Amygdala (tissue), 56 donors: ENCODE results near the gene RNF187.
"Not testable (repeated sequence)": the region's sequence is repeated elsewhere in the genome, so short reads cannot be mapped to it uniquely, and the experiment has no call there.

Source experiments
- DNase-seq, 56 donors: peaks; one replicate each; lab custom pipeline; 2025; lab: John Stamatoyannopoulos, UW

The RNF187 gene

DNA sequence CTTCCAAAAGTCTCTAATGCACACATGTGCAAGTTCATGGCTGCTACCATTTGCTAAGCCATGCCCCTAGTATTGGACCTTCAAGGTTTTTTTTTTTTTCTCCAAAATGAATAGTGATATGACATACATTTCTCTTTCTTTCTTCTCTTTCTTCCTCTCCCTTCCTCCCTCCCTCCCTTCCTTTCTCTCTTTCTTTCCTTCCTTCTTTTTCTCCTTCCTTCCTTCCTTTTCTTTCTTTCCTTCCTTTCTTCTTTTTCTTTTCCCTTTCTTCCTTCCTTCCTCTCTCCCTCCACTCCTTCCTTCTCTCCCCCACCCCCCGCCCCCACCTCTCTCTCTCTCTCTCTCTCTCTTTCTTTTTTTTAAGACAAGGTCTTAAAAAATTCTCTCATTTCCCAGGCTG, 3.4 kb upstream of the RNF187 start:
- DNase-seq, result no peak

GRCh38 chr1:228486596-228487335, 416 bp upstream of the RNF187 start:
- DNase-seq, result peak in 55 of 56 donors; percentile 53 to 96 (median 82)

DNA sequence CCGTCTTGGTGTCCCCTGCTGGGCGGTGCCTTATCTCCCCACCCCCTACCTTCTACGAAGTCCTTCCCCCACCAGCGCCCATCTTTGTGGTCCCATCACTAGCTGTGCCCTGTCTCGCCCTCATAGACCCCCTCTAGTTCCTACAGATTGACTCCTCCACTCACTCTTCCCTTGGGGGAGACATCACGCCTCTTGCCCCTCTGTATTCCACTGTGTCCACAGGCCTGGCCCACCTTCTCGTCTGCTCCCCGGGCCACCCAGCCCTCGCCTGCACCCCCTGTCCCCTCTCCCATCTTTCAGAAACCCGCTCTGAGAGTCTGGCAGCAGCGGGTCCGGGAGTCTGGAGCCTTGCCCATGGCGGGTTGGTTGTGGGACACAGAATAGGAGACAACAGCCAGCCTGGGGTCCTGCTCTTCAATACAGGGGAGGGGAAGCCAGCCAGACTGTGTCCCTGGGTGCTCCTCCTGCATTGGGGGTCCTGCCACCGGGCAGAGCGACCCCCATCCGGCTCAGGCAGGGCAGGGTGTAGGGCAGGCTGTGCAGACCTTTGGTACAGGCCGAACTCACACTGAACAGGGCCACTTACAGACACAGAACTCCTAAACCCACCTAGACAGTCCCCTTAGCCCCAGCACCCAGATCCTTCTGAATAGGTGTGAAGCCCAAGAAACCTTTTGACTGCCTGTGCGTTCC, 1.1 kb downstream of the RNF187 start:
- DNase-seq, result peak in 1 of 56 donors; percentile 9

- no peak for DNase-seq
These were observed 1.9 kb downstream of the RNF187 start for GRCh38 chr1:228488818-228489674.

- DNase-seq, result no peak
These were observed 3.2 kb downstream of the RNF187 start for GRCh38 chr1:228490120-228491078.

DNA sequence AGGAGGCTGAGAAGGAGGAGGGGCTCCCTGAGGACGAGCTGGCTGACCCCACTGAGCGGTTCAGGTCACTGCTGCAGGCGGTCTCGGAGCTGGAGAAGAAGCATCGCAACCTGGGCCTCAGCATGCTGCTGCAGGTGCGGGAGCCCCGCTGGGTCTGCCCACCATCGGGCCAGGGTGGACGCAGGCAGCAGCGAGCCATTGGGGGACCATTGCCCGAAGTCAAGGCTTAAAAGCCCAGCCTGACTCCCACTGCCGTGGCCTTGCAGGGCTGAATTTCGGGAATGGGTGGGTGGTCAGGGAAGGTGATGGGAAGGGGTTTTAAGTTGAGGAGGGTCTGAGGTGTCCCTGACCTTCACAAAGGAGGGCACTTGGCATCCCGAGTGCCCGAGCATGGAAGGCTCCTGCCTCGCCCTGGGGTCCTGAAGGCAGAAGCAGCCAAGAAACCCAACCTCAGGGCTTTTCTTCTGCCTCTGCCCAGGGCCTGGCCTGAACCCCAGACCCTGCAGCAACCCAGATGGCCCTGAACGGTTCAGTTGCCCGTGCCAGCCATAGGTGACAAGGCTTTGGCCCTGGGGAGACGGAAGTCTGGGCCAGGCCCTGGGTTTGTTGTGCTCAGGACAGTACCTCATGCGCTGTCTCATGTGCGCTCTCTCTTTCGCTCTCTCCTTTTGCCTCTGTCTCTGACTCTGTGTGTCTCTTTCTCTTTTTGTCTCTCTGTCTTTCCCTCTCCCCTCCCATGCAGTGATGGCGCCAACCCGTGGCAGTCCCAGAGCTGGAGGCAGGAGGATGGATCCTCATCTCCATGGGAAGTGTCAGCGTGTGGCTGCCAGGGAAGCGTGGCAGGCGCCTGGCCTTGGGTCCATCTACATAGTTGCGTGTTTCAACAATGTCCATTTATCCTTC, 6.2 kb downstream of the RNF187 start:
- no peak for DNase-seq

DNA sequence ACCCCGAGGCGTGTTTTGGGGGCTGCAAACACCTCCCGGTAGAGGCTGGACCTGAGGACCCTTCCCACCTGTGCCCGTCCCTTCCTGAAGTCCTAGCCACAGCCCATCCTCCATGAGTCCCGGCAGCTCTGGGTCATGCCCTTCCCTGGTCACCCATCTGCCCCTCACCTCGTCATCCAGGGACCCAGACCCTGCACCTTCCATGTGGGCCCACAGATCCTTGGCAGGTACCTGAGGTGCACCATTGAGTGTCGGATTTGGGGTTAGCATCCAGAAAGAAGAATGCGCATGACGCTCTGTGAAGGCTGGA, 6.8 kb downstream of the RNF187 start:
- no peak for DNase-seq

DNA sequence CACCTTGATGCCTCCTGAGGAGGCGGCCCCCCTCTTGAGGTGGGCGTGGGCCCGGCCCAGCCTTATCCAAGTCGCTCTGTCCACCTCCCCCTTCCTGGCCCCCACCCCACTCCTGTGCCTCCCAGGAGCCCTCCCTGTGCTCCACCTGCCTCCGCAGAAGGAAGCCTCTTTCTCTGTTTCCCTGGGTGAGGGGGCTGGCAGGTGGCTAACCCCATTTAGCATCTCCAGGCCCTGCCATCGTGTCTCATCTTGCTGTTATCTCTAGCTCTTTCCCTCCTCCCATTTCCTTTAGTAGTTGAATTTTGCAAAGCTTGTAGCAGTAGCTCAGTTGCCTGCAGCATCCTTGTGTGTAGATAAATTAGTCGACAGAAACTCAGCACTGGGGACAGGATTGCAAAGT, 7.2 kb downstream of the RNF187 start:
- DNase-seq, result no peak

GRCh38 chr1:228494970-228495853, 8.0 kb downstream of the RNF187 start:
- DNase-seq, result no peak

GRCh38 chr1:228496084-228496483, 8.9 kb downstream of the RNF187 start:
- DNase-seq, result no peak

DNA sequence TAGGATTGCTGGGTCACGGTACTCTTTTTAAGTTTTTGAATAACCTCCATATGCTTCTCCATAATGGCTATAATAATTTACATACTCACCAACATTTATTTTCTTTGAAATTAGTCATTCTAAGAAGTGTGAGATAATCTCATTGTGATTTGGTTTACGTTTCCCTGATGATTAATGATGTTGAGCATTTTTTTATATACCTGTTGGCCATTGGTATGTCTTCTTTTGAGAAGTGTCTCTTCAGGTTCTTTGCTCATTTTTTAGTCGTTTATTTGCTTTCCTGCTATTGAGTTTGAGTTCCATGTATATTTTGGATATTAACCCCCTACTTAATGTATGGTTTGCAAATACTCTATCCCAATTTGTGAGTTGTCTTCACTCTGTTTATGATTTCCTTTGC, 9.3 kb downstream of the RNF187 start:
- DNase-seq, result no peak

- no peak for DNase-seq
These were observed 10.0 kb downstream of the RNF187 start for GRCh38 chr1:228497206-228497605.

DNA sequence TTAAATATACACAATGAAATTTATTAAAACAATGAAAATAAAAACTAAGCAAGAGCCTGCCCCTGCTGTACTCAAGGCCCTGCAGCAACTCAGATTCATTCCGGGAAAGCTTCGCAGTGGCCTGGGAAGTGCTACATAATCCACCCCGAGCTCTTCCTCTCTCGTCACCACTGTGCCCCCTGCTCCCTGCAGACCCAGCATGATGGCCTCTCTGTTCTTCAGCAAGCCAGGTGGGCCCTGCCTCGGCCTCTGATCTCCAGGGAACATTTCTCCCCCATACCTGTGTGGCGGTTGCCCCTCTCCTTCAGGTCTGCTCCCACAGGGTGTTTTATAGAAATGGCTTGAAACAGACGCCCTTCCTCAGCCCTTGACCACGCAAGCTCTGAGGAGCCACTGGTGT, 10.6 kb downstream of the RNF187 start:
- DNase-seq, result no peak

- DNase-seq, result no peak
These were observed 13.1 kb downstream of the RNF187 start for GRCh38 chr1:228500143-228500734.

DNA sequence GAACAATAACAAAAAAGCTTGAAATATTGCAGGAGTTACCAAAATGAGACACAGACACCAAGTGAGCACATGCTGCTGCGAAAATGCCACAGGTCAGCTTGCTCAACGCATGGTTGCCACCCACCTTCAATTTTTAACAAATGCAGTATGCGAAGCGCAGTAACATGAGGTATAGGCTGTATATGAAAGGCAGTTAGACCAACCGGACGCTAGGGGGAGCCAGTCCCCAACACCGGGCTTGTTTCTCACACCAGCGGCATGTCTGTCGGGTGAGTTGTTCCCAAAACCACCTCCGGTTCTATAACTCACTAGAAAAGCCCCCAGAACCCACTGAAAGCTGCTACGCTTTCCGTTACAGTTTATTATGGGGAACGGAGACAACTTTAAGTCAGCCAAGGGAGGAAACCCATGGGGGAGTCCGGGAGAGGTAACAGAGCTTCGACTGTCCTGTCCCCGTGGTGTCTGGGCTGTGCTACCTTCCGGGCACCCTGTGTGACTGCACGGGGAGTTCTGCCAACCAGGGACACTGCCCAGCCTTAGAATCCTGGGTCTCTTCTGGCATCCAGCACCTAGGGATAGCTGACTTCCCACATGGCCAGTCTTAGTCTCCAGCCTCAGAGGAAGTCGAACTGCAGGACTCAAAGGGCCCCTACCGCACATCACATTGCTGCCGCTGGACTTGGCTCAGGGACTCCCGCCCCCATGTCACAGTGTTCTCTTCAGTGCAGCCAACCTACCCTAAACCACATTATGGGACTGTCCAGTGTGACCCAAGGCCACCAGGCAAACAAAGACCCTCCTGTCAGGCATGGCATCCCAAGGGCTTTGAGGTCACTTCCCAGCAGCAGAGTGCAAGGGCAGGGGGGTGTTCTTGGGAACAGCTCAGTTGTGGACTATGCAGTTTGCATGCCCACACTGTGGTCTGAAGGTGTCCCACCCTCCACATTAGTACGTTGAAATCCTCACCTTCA, 14.0 kb downstream of the RNF187 start:
- DNase-seq, result peak in 50 of 56 donors; percentile 13 to 86 (median 49)

- DNase-seq, result no peak
These were observed 15.3 kb downstream of the RNF187 start for GRCh38 chr1:228502522-228502921.

- DNase-seq, result not testable (repeated sequence)
These were observed 18.8 kb downstream of the RNF187 start for GRCh38 chr1:228505944-228506343.
